Stimulated activated CD4-positive, alpha-beta T cell treated with anti-CD3 and anti-CD28 coated beads, Interleukin-15, amount 100 ng/mL, for 1 hour (primary cell): Measurements from ENCODE around the gene IRX1.

Experiments used
- DNase-seq, 2 donors: peaks; one replicate each; pipeline ENCODE4 v3.0.0-alpha.2; 2020; ENCODE audit warnings: low read depth in 1 of 2, low spot score in 1 of 2

Gene IRX1

DNA sequence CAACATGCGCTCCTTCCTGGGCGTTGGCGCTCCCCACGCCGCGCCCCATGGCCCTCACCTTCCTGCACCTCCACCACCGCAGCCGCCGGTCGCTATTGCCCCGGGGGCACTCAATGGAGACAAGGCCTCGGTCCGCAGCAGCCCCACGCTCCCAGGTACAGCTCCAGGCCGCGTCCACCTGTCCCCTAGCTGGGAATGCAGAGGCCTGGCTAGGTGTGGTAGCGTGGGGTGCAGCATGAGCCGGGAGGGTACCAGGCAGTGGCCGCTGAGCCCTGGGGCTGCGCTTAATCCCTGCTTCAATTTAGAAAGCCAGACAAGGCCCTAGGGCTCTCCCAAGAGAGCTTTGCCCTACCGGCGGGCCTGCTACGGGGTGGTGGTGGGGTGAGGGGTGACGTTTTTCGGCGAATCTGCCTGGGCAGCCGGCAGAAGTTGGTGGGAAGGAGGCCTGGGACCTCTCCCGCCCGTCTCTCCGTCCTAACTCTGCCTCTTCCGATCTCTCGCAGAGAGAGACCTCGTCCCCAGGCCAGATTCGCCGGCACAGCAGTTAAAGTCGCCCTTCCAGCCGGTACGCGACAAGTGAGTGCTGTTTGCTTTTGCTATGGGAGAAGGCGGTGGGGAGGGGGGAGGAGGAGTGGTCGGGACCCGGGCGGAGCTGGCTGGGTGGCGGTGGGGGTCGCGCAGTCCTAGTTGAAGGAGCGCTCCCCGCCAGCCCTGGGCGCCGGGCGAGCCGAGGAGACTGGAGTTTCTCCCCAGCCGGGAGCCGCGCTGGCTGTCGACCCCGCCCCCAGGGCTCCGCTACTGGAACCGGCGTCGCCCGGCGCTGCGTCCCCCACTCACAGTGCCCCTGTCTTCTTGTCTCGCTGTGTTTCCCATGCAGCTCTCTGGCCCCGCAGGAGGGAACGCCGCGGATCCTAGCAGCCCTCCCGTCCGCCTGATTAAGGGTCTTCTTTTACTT lies 4.8 kb downstream of the IRX1 start:
- no peak for DNase-seq

DNA sequence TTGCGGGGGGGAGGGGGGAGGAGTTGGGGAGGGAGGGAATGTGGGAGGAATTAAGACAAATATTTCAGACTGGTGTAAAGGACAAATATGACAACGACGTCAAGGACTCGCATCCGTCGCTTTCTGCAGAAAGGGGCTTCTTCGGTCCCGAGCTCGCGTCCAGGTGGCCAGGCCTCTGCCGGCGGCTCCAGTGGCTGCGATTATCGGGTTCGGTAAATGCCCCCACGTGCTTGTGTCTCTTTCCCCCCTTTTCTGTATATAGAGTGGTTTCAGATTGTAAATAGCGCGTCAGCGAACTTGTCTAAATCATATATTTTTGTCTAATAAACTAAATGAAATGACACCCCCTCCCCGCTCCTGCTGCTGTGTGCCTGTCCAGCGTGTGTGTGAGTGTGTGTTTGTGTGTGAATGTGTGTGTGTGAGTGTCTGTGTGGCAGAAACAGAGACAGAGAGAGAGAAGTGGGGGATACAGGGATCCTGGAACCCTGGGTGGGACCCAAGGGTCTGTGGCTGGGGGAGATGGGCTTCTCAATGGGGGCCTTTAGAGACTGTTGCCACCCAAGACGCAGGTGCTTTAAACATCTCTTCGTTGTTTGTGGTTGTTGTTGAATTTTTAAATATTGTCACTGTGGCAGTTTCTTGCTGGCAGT lies 5.6 kb downstream of the IRX1 start:
- DNase-seq: no peak

DNA sequence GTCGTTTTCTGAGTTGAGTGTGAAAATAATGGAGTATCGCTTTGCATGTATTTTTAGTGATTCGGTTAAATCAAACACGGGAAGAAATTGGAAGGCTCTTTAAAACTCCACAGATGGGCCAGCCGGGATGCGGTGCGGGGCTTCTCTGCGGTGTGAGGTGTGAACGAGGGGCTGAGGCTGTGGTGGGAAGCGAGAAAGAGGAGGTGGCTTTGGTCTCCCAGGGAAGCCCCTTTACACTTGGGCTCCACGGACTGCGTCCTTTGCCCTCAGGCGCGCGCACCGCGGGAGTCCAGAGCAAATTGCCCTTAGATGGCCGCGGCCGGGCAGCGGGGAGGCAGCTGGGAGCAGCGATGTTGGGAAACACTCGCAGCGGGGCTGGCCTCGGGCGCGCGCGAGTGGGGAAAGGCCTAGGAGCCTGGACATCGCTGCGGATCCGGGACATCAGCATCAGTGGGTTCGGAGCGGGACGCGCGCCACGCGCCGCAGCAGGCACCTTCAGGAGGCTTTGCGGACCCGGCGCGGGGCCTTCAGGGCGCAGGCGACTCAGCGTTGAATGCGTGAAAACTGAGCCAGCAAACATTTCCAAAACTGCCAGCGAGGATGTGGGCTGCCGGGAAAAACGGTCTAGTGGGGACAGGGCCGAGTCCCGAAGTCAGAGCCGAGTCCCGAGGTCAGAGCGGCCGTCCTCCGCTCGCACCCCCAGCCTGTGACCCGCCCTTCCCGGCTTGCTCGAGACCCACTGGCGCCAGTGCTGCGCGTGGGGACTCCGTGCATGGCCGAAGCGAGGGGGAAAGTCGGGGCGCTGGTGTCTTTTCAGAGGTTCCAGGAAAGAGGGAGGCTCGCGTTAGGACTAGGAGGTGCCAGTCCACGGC lies 6.5 kb downstream of the IRX1 start:
- no peak for DNase-seq

DNA sequence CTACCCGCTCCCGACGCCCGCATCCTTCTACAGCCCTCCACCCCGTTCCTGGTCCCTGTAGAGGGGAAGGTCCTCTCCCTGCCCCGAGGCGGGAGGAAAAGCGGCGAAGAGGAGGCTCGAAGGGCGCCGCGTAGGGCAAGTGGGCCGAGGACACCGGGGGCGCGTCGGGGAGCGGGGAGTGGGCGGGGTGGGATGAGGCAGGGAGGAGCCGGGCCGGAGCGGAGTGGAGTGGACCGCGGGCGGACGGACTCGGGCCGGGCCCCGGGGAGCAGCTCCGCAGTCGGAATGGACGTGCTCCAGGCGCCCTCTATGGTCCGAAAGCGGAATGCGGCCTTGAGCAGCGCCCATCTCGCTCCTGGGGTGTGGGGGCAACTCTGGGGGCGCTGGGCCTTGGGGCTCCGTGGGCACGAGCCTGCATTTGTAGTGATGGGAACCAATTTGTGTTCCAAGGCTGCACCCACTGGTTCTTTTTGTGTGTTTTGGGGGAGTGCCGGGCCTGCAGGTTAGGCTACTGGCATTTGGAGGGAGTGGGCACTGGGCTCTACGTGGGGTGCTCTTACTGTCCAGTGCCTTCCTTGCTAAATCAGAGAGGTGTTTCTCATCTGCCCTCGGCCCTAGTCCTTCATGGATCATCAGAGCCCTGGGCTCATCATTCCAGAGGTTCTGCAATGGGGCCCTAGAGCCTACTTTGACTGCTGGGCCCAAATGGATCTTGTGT lies 7.3 kb downstream of the IRX1 start:
- no peak for DNase-seq

DNA sequence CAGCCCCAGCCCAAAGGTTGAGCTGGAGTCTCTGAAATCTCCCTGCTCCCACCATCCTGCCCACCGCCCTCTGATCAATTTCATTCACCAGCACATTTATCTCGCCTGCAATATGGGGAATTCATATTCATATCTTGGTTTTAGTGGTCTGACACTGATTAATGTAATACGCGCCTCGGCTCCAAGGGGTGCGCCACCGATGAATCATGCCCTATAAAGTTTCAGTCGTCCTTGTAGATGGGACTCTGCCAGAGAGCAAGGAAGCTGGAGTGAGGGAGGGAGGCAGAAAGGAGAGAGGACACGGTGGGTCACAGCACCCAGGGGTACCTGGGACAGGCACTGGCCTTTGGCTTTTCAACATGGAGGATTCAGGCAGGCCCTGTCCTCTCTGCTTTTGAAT lies 8.9 kb downstream of the IRX1 start:
- no peak for DNase-seq

DNA sequence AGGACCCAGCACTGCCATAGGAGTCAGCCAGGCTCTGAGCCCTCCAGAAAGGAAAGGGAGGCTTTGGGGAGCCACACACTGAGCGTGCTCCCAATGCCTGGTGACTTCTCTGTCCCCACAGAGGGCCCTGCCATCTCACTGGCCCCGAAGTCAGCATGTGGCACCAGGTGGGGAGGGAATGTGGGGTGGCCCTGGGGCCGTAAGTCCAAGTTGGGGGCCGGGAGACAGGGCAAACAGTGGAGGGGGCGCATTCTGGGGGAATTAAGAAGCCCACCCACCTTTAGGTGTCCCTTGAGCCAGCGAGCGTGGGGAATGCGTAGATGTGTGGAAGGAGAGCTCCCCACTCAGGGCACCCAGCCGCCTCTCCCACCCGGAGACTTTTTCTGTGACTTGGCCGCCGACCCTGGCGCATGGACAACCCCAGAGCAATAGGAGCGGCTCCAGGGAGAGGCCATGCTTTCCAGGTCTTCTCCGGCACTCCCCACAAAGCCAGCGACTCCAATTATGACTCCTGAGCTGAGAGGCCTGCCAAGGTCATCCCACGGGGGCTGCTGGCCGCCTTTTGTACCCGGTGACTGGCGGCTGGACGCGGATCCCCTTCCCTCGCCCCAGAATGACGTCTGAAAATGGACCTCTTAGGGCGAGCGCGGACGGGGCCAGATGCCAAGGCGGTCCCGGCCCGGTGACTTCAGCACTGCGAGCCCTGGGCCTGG lies 9.8 kb downstream of the IRX1 start:
- DNase-seq: no peak

DNA sequence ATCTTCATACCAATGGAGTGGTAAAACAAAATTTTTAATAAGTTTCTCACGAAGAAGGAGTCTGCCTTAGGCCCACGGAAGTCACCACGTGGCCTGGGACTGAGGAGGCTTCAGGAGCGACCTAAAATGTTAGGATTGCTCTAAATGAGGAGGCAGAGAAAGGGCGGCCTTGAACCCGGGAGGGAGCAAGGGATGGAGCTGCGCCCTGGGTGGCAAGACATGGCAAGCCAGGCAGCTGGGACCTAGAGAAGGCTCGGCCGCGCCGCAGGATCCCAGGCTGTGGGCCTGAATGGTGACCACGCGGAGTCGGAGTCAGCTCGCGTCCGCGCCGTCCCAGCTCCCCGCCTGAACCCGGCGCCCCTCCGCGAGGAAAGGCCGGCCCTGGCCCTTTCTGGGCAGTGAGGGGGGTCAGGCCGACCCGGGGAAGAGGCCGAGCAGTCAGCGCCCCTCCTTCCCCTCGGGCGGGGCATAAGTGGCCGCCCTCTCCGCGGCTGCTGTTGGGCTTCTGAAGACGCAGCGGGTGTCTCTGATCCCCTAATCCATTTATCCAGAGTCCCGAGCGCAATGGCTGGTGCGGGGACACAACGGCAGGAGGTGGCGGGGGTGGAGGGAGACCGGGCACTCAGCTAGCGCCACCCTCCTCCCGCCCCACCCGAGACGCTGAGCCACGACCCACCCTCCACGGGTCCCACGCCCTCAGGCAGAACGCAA lies 10.6 kb downstream of the IRX1 start:
- no peak for DNase-seq

DNA sequence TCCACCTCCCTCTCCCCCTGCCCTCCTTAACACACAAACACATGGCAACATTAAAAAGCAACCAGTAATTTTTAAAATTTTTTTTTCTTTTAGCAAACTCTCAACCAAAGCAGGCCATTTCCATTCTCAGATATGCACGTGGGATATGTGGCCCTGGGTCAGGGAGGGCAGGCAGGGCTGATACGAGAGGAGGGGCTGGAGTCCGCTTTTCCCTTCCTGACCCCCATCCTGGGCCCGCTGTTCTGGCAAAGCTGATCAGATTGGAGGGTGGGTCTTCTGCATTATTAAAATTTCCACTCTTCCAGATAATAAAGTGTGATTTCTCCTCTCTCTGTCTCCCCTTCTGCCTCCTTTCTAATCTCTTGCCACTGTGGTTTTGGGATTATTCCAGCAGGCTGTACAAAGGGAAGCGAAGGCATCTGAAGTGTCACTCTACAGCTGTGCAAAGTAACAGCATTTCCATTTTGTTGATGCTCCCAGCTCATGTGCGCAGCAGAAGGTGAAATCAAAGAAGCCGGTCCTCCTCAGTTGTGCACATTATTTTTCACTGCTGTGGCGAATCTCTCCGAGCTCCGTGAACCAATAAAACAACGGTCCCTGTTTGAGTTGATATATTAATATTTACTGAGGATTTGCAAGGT lies 12.0 kb downstream of the IRX1 start:
- no peak for DNase-seq

DNA sequence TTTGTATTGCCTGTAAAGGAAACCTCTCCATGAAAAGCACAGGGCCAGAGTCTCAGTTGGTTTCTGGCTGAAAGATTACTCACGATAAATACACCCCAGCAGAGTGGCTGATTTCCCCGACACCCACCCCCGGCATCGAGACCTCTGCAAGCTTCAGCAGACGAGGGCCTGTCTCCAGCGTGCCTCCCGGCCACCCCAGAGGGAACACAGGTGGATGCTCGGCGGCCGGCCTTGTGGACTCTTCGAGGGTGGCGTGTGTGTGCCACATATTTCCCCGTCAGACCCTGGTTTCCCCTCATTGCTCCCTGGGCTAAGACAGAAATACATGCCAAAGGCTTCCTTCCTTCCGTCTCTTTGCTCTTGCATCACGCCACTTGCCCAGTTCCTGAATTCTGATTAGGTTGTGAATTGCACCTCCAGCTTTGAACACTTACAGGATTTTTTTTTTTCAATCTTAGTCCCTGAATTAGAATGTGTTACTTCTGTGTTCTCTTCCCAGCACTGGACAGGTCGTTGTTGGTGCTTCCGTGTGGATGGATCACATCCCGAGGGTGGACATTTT lies 13.6 kb downstream of the IRX1 start:
- DNase-seq: no peak

DNA sequence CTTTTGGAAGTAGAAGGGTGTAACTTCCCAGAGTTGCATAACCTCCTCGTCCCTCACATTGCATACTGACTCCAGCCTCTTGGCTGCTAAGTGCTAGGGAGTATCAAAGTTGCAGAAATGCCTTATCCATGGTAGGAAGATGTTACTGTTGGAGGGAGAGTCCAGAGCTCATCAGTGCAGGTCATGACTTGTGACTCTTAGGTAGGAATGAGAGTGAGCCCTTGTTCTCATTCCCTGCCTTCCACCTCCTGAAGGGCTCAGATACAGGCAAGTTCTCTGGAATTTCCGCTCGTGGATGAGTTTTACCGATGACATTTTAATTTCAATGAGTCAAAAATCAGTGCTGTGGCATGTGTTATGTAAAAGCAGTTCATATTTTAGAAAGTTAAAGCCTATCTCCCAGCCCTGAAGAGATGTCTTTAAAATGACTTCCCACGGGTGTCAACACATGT lies 17.0 kb downstream of the IRX1 start:
- no peak for DNase-seq

DNA sequence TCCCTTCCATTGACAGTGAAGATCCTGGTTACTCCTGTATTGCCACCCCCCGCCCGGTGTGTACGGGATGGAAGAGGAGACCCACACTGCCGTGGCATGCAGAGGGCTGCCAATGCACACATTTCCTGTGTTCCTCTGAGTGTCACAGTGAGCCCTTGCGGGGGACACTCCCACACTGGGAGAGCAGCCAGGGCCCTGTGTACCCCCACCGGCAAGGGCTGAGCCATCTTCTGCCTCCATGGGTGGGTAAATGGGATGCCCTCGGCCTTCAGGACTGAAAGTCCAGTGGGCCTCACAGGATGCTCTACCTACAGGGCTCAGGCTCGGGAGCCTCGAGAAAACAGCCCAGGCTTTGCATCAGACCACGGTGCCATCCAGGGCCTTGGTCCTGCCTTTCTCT lies 18.1 kb downstream of the IRX1 start:
- DNase-seq: no peak

DNA sequence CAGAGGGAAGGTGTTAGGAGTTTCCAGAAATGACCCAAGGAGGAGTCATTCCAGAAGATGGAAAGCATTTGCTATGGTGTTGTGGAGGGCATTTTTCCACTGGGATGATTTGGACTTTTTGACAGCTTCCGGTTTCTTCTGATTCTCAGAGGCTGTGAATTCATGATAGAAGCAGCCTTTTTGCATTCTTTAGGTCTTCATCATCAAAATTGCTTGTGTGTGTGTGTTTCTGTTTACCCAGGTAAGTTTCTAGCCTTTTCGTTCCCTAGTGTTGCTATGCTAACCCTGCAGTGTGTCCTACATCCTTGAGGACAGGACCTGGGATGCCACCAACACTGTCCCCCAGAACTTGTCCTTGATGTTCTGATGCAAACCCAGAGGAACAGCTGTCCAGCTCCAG lies 19.6 kb downstream of the IRX1 start:
- no peak for DNase-seq

DNA sequence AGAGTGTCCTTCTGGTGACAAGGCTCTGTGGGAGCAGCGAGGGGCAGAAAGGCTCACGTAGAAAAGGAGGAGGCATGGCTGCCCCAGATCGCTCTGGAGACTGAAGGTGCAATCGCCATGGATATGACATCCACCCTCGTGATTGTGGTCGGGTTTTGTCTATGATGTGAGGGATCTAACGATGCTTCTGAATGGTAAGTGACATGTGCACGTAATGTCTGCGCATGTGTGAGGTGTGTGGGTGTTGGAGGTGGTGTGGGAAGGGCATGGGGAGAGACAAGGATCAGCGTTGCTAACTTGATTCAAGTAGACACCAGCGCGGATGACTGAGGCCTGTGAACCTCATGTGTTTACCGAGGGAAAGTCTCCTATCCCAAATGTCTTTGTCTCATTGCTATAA lies 20.2 kb downstream of the IRX1 start:
- no peak for DNase-seq

DNA sequence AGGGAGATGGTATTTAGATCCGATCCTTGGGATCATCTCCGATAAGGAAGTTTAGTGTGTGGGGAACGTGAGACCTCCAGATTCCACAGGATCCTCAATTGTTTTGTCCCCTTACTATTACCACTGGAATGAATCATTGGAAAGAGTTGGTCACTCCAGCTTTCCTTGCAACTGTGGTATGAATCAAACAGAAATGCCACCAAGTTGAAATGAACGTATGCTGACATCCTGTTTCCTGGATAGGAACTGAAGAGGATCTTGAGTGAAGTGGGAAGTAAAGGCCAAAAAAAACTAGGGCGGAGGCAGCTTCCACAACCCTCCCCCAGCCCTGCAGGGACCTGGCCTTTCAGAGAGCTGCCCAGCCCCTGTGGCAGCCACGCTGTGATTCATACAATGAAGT lies 23.9 kb downstream of the IRX1 start:
- no peak for DNase-seq

DNA sequence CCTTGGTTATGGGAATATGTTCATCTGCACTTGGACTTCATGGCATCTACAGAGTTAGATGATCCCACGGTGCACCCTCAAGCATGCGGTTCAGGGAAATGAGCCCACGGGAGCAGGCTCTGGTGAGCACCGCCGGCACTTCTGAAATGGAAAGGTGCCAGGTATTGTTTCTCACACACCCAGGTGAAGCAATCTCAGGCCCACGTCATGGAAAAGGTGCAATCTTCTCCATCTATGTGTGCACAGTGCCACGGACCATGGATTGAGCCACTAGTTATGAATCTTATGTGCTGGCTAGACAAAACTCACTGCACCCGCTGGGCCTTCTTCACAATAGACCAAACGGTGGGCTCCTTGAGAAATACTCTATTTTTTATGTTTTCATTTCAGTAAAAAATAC lies 27.3 kb downstream of the IRX1 start:
- DNase-seq: no peak

DNA sequence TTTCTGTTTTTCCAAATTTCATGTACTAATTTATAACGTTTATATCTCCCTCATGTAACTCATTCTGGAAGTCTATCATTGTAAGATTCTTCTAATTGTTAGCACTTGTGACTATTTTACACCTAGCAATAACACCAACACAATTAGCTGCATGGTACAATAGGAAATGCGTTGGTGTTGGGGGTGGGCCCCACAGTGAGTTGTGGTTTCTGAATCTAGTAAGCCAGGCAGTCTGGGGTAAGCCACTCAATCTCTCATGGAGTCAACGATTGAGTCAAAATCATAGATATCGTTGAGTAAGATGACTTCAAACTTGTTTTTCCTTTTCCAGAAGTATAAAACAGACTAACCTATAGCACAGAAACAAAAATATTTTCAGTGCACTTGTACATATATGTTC lies 30.0 kb downstream of the IRX1 start:
- DNase-seq: no peak

DNA sequence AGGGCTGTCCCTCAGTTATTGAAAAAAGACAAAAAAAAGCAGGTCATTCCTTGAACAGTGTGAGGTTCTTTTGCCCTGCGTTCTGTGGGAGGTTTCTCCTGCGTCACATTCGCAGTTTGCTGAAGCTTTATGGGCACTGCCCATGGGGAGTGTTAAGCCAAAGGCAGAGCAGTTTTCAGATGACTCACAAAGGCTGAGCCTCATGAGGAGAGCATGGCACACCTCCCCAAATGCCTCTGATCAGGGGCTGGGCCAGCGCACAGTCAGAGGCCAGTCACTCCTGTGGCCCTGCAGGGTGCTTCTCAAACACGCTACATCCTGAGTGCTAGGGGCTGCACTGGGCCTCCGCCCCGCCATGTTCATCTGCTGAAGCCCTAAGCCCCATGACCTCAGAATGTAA lies 38.4 kb downstream of the IRX1 start:
- DNase-seq: no peak

DNA sequence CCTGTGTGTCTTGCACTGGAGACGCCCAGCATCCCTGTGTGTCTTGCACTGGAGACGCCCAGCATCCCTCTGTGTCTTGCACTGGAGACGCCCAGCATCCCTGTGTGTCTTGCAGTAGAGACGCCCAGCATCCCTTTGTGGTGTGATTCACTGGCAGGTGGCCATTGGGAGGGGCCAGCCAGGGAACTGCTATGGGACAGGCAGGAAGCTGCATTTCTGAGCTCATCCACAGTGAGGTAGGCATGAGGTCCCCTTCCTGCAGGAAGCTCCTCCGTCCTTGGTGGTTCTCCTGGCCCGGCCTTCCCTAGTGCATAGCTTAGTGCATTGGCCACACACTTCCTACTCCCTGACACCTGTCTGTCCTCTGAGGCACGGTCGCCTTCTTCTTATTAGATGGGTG lies 43.5 kb downstream of the IRX1 start:
- no peak for DNase-seq

DNA sequence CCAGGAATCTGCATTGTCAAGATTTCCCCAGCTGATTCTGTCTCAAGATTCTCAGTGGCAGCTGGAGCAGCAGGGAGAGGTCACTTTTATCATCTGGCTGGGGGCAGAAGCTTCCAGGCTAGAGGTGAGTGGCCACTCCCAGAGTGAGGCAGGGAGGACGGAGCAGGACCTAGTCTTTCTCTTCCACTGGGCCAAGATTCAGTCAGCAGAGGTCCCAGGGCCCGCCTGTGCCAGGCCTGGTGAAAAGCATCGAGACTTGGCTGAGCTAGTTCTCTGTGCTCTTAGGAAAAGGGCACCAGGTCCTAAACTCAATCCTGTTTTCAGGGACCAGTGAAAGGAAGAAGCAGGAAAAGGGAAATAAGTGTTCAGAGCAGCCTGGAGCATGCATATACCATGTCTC lies 46.6 kb downstream of the IRX1 start:
- DNase-seq: no peak
